Cardiac fibroblast (primary cell): ENCODE data around the gene DRGX.
A peak's percentile ranks its signal among the peaks of the same experiment; 100 is the strongest.

Experiments
- DNase-seq, 2 donors: peaks; one replicate each; pipeline versions ENCODE4 v3.0.0 to v3.0.0-alpha.2; 2010; ENCODE audit warnings: low read depth in 2 of 2
- H3K4me3 ChIP-seq, 2 donors: replicated peaks in 1 of 2; 1 replicate in 1 of 2; 2 replicates in 1 of 2; pipeline ENCODE4 v1.5.1; 2011; ENCODE audit warnings: low read depth in 2 of 2, low read length in 2 of 2, mild to moderate bottlenecking in 2 of 2, moderate library complexity in 1 of 2
- TF ChIP-seq, protein P1 (sequence below): IDR thresholded peaks from one replicate; pipeline ENCODE4 v1.5.1; 2011; ENCODE audit warnings: low read depth, mild to moderate bottlenecking, low read length, inconsistent platforms

DRGX gene

GRCh38 chr10:49329146-49329505, 66.8 kb downstream of the DRGX start:
- TF ChIP-seq, protein P1, sequence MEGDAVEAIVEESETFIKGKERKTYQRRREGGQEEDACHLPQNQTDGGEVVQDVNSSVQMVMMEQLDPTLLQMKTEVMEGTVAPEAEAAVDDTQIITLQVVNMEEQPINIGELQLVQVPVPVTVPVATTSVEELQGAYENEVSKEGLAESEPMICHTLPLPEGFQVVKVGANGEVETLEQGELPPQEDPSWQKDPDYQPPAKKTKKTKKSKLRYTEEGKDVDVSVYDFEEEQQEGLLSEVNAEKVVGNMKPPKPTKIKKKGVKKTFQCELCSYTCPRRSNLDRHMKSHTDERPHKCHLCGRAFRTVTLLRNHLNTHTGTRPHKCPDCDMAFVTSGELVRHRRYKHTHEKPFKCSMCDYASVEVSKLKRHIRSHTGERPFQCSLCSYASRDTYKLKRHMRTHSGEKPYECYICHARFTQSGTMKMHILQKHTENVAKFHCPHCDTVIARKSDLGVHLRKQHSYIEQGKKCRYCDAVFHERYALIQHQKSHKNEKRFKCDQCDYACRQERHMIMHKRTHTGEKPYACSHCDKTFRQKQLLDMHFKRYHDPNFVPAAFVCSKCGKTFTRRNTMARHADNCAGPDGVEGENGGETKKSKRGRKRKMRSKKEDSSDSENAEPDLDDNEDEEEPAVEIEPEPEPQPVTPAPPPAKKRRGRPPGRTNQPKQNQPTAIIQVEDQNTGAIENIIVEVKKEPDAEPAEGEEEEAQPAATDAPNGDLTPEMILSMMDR: no peak
- DNase-seq: no peak
- H3K4me3 ChIP-seq: no peak overlapping the region

- TF ChIP-seq, protein P1: no peak
- DNase-seq: no peak
- no peak overlapping the region for H3K4me3 ChIP-seq
These were observed 67.3 kb downstream of the DRGX start for GRCh38 chr10:49328401-49329145.

- no peak overlapping the region for H3K4me3 ChIP-seq
- DNase-seq: no peak
- TF ChIP-seq, protein P1: no peak
These were observed 68.7 kb downstream of the DRGX start for GRCh38 chr10:49327036-49327813.

DNA sequence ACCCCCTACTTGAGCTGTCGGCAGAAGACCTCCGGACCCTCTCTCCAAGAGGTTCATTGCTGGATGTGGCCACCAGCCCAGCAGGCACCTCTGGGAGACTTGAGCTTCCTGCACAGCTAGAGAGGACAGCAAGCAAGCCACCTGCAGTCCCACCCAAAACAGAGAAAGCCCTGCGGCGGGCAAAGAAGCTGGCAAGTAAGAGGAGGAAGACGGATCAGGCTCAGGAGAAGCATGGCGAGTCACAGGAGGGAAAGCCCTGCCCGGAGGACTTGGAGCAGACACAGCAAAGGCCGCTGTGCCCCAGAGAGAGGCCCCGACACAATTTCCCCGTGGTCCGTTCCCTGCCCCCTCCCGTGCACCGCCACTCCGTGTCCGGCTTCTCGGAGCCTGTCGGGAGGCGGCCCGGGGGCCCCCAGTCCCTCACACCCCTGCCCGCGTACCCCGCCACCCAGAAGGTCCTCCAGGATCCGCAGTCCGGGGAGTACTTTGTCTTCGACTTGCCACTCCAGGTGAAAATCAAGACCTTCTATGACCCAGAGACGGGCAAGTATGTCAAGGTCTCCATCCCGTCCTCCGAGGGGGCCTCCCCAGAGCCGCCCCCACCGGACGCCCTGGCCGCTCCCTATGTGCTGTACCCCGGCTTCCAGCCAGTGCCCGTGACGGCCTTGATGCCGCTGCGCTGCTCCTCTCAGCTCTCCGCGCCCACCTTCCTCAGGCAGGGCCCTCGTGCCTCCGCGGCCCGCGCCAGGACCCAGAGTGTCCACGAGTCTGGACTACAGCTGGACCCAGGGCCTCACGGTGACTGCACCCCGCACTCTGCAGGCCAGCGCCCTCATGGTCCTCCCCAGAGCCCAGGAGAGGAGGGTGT, 69.7 kb downstream of the DRGX start:
- H3K4me3 ChIP-seq: no peak overlapping the region
- TF ChIP-seq, protein P1: no peak
- DNase-seq: no peak

DNA sequence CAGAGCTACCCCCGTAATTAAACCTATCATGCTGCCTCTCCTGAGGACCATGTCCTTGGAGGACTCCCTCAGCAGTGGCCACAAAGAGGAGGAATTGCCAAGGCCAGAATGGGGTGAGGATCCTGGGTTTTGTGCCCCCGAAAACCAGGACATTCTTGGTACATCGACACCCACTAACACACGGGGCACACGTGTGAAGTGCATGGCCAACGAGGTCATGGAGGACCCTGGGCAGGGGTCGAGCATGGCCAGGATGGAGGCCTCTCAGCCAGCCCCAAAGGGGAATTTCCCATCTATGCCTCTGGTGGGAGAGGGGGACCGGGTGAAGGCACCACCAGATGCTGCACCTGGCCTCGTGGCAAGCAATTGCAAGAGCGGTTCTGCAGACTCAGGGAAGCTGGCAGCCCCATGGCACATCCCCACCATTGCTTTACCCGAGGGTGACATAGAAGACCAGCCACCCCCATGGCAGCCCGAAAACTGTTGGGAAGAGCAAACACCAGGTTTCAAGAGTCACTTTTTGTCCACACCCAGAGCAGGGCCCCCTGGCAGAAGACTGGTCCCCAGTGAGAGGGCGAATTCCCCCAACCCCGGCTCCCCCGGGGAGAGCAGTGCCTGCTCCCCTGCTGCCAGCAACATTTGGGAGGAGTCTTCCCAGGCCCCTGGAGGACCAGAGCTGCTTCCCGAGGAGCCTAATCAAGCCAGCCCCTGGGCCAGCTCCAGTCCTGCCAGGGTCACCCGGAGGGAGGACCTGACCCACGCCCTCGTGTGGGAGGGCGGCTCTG, 70.6 kb downstream of the DRGX start:
- no peak overlapping the region for H3K4me3 ChIP-seq
- TF ChIP-seq, protein P1: no peak
- DNase-seq: no peak

- H3K4me3 ChIP-seq: no peak overlapping the region
- TF ChIP-seq, protein P1: no peak
- DNase-seq: peak in 1 of 2 donors; percentile 3
These were observed 71.2 kb downstream of the DRGX start for GRCh38 chr10:49324711-49325110.
